Neural progenitor cell (in vitro differentiated cells): Measurements from ENCODE around the gene PRM1. TPM values are rescaled to one million over a fixed set of nuclear protein-coding genes. Genes with fewer than 3 reads are reported as not detected.
A peak's percentile ranks its signal among the peaks of the same experiment; 100 is the strongest.

Experiments
- DNase-seq: peaks from one replicate; pipeline ENCODE4 v3.0.0-alpha.2; 2016; ENCODE audit warnings: low spot score
- H2AFZ ChIP-seq: fragments of 200-600 bp; sonication (generic); replicated peaks from 2 replicates; pipeline ENCODE4 v1.6.1; 2016; ENCODE audit warnings: antibody characterized with exemption
- H3F3A ChIP-seq: fragments of 200-600 bp; sonication (generic); 2 replicates; pipeline ENCODE4 v1.6.1; 2016; ENCODE audit warnings: antibody characterized with exemption, low read depth
- H3K27ac ChIP-seq: fragments of 200-600 bp; sonication (generic); 2 replicates; pipeline ENCODE4 v1.5.1; 2016; ENCODE audit warnings: mild to moderate bottlenecking
- H3K27me3 ChIP-seq: fragments of 200-600 bp; sonication (generic); 2 replicates; pipeline ENCODE4 v1.6.1; 2016; ENCODE audit warnings: mild to moderate bottlenecking, moderate library complexity
- H3K36me3 ChIP-seq: fragments of 200-600 bp; sonication (generic); 2 replicates; pipeline ENCODE4 v1.5.1; 2016
- H3K4me1 ChIP-seq: fragments of 200-600 bp; sonication (generic); 2 replicates; pipeline ENCODE4 v1.6.1; 2016; ENCODE audit warnings: mixed run types
- H3K4me2 ChIP-seq: fragments of 200-600 bp; sonication (generic); 2 replicates; pipeline ENCODE4 v1.6.1; 2016
- H3K4me3 ChIP-seq: fragments of 200-600 bp; sonication (generic); 2 replicates; pipeline ENCODE4 v1.5.1; 2016
- H3K79me2 ChIP-seq: fragments of 200-600 bp; sonication (generic); 2 replicates; pipeline ENCODE4 v1.6.1; 2016; ENCODE audit warnings: low read depth
- H3K9ac ChIP-seq: fragments of 200-600 bp; sonication (generic); 2 replicates; pipeline ENCODE4 v1.6.1; 2016
- H3K9me3 ChIP-seq: fragments of 200-600 bp; sonication (generic); 2 replicates; pipeline ENCODE4 v1.5.1; 2016; ENCODE audit warnings: low read depth
- H4K20me1 ChIP-seq: fragments of 200-600 bp; sonication (generic); 2 replicates; pipeline ENCODE4 v1.6.1; 2016; ENCODE audit warnings: low read depth
- H3K27ac Mint-ChIP-seq: 3 replicates; pipeline ENCODE4 v1.8.0; 2021; ENCODE audit warnings: mixed read lengths
- H3K27me3 Mint-ChIP-seq: 2 replicates; pipeline ENCODE4 v1.8.0; 2022; ENCODE audit warnings: low read depth, mild to moderate bottlenecking, inconsistent platforms, moderate library complexity, mixed read lengths; ENCODE audit not compliant: insufficient read depth
- H3K36me3 Mint-ChIP-seq: 3 replicates; pipeline ENCODE4 v1.8.0; 2021; ENCODE audit warnings: mixed read lengths
- H3K4me1 Mint-ChIP-seq: 3 replicates; pipeline ENCODE4 v1.8.0; 2021; ENCODE audit warnings: mixed read lengths
- H3K4me3 Mint-ChIP-seq: 3 replicates; pipeline ENCODE4 v1.8.0; 2021; ENCODE audit warnings: mild to moderate bottlenecking, moderate library complexity, mixed read lengths
- H3K9me3 Mint-ChIP-seq: 3 replicates; pipeline ENCODE4 v1.8.0; 2020; ENCODE audit warnings: mixed read lengths
- CTCF ChIP-seq: fragments of 200-600 bp; sonication (generic); IDR thresholded peaks from 2 replicates; pipeline ENCODE4 v1.5.1; 2017; ENCODE audit warnings: antibody characterized with exemption, mild to moderate bottlenecking
- EZH2 ChIP-seq: fragments of 200-600 bp; sonication (generic); IDR thresholded peaks from 2 replicates; pipeline ENCODE4 v1.6.1; 2017; ENCODE audit warnings: antibody characterized with exemption, mild to moderate bottlenecking, moderate library complexity
- EZH2phosphoT487 ChIP-seq: fragments of 200-600 bp; sonication (generic); IDR thresholded peaks from 2 replicates; pipeline ENCODE4 v1.6.1; 2017; ENCODE audit warnings: antibody characterized with exemption
- total RNA-seq: library from RNA; depleted of rRNA; stranded (reverse); fragments of >200 nt; gene quantifications from 2 replicates; pipeline ENCODE4 v1.2.3, GENCODE V29; 2015; ENCODE audit warnings: low replicate concordance

Gene PRM1
- total RNA-seq, 1 donor from 2014 or later: not detected

GRCh38 chr16:11285842-11286241 lies 4.7 kb upstream of the PRM1 start:
- TF ChIP-seq EZH2phosphoT487: no peak
- TF ChIP-seq EZH2: no peak
- no peak for TF ChIP-seq CTCF
- H2AFZ ChIP-seq: no peak overlapping the region

GRCh38 chr16:11283820-11284248 lies 2.7 kb upstream of the PRM1 start:
- Mint-ChIP-seq H3K36me3 (no peaks in the 10 kb centered on the region), H3K4me3 (no peak overlapping the region), H3K27ac (no peak overlapping the region), H3K4me1 (peaks cover 20% of the 10 kb centered on the region), H3K27me3 (peaks cover 8% of the 10 kb centered on the region), H3K9me3 (peaks cover 3% of the 10 kb centered on the region)
- Histone ChIP-seq H4K20me1 (no peaks in the 10 kb centered on the region), H3K27me3 (no peaks in the 10 kb centered on the region), H3K27ac (no peak overlapping the region), H2AFZ (no peak overlapping the region), H3F3A (no peaks in the 10 kb centered on the region), H3K9me3 (no peaks in the 10 kb centered on the region), H3K79me2 (no peaks in the 10 kb centered on the region), H3K9ac (no peak overlapping the region), H3K4me3 (no peak overlapping the region), H3K4me2 (no peak overlapping the region), H3K4me1 (peaks cover 3% of the 10 kb centered on the region), H3K36me3 (no peaks in the 10 kb centered on the region)
- peak; percentile 33 for DNase-seq
- TF ChIP-seq EZH2 (no peak), CTCF (no peak), EZH2phosphoT487 (no peak)

More at GRCh38 chr16:11285842-11286241, 4.7 kb upstream of the PRM1 start:
- Histone ChIP-seq H3K9ac (no peak overlapping the region), H3K27me3 (no peaks in the 10 kb centered on the region), H3K4me3 (no peak overlapping the region), H3K4me2 (no peak overlapping the region), H3K79me2 (no peaks in the 10 kb centered on the region), H3K4me1 (peaks cover 3% of the 10 kb centered on the region), H3K36me3 (no peaks in the 10 kb centered on the region), H3F3A (no peaks in the 10 kb centered on the region), H3K27ac (no peak overlapping the region), H3K9me3 (no peaks in the 10 kb centered on the region), H4K20me1 (no peaks in the 10 kb centered on the region)
- Mint-ChIP-seq H3K27ac (no peak overlapping the region), H3K9me3 (peaks cover 6% of the 10 kb centered on the region), H3K27me3 (peaks cover 8% of the 10 kb centered on the region), H3K36me3 (no peaks in the 10 kb centered on the region), H3K4me1 (peaks cover 22% of the 10 kb centered on the region), H3K4me3 (no peak overlapping the region)
- DNase-seq: no peak

- TF ChIP-seq CTCF (no peak), EZH2 (no peak), EZH2phosphoT487 (no peak)
- peaks cover 15% of the 10 kb centered on the region for H3K4me1 Mint-ChIP-seq
- Histone ChIP-seq H3K36me3 (no peaks in the 10 kb centered on the region), H3K27ac (no peak overlapping the region), H2AFZ (no peak overlapping the region), H3K9ac (no peak overlapping the region), H3K9me3 (no peaks in the 10 kb centered on the region), H3K4me3 (no peak overlapping the region), H3K27me3 (no peaks in the 10 kb centered on the region), H4K20me1 (no peaks in the 10 kb centered on the region), H3F3A (no peaks in the 10 kb centered on the region), H3K4me1 (no peaks in the 10 kb centered on the region), H3K79me2 (no peaks in the 10 kb centered on the region), H3K4me2 (no peak overlapping the region)
- H3K36me3 Mint-ChIP-seq: no peaks in the 10 kb centered on the region
- peaks cover 4% of the 10 kb centered on the region for H3K27me3 Mint-ChIP-seq
- no peak overlapping the region for H3K27ac Mint-ChIP-seq
- no peaks in the 10 kb centered on the region for H3K9me3 Mint-ChIP-seq
- H3K4me3 Mint-ChIP-seq: no peak overlapping the region
- DNase-seq: no peak
Measured at GRCh38 chr16:11278681-11279628, 2.2 kb downstream of the PRM1 start.
